Measurements from ENCODE around the gene ZFHX2. TPM values are rescaled to one million over a fixed set of nuclear protein-coding genes. Genes with fewer than 3 reads are reported as not detected.

Gene ZFHX2
- total RNA-seq, 1 donor from 2014 or later, result 2.7 TPM

GRCh38 chr14:23528555-23528954, 23.0 kb downstream of the ZFHX2 start:
- no peak for DNase-seq (ENCODE audit: low spot score)
- peaks cover 11% of the 10 kb centered on the region for H3K4me1 Mint-ChIP-seq (ENCODE audit: low read depth)
- no peaks in the 10 kb centered on the region for H3K36me3 Mint-ChIP-seq (ENCODE audit: low read depth)
- no peak overlapping the region for H3K4me3 Mint-ChIP-seq
- H3K27me3 Mint-ChIP-seq (ENCODE audit: insufficient read depth), result no peaks in the 10 kb centered on the region
- no peak overlapping the region for H3K27ac Mint-ChIP-seq
- intact Hi-C loops (cut with micrococcal nuclease), result no loop called here
- no peaks in the 10 kb centered on the region for H3K9me3 Mint-ChIP-seq

GRCh38 chr14:23525611-23526010, 26.0 kb downstream of the ZFHX2 start:
- Mint-ChIP-seq H3K9me3 (no peaks in the 10 kb centered on the region), H3K27me3 (ENCODE audit: insufficient read depth) (no peaks in the 10 kb centered on the region), H3K27ac (no peak overlapping the region), H3K4me3 (no peak overlapping the region), H3K36me3 (ENCODE audit: low read depth) (no peaks in the 10 kb centered on the region), H3K4me1 (ENCODE audit: low read depth) (peaks cover 7% of the 10 kb centered on the region)
- no peak for DNase-seq (ENCODE audit: low spot score)
- intact Hi-C loops (cut with micrococcal nuclease), result no loop called here

- Mint-ChIP-seq H3K4me1 (ENCODE audit: low read depth) (no peaks in the 10 kb centered on the region), H3K4me3 (no peak overlapping the region), H3K36me3 (ENCODE audit: low read depth) (no peaks in the 10 kb centered on the region), H3K27ac (no peak overlapping the region), H3K27me3 (ENCODE audit: insufficient read depth) (no peaks in the 10 kb centered on the region), H3K9me3 (no peaks in the 10 kb centered on the region)
- intact Hi-C loops (cut with micrococcal nuclease), result no loop called here
- no peak for DNase-seq (ENCODE audit: low spot score)
Observed at GRCh38 chr14:23524954-23525353, 26.6 kb downstream of the ZFHX2 start.

- intact Hi-C loops (cut with micrococcal nuclease), result no loop called here
- no peak for DNase-seq (ENCODE audit: low spot score)
- H3K4me3 Mint-ChIP-seq, result no peak overlapping the region
- no peaks in the 10 kb centered on the region for H3K36me3 Mint-ChIP-seq (ENCODE audit: low read depth)
- H3K4me1 Mint-ChIP-seq (ENCODE audit: low read depth), result no peaks in the 10 kb centered on the region
- H3K9me3 Mint-ChIP-seq, result no peaks in the 10 kb centered on the region
- no peaks in the 10 kb centered on the region for H3K27me3 Mint-ChIP-seq (ENCODE audit: insufficient read depth)
- no peak overlapping the region for H3K27ac Mint-ChIP-seq
Observed at GRCh38 chr14:23523229-23524016, 28.1 kb downstream of the ZFHX2 start.

- Mint-ChIP-seq H3K9me3 (no peaks in the 10 kb centered on the region), H3K4me3 (no peak overlapping the region), H3K27ac (no peak overlapping the region), H3K4me1 (ENCODE audit: low read depth) (no peaks in the 10 kb centered on the region), H3K27me3 (ENCODE audit: insufficient read depth) (no peaks in the 10 kb centered on the region), H3K36me3 (ENCODE audit: low read depth) (no peaks in the 10 kb centered on the region)
- intact Hi-C loops (cut with micrococcal nuclease), result no loop called here
- DNase-seq (ENCODE audit: low spot score), result no peak
Observed at GRCh38 chr14:23522643-23523198, 28.8 kb downstream of the ZFHX2 start.

- no peaks in the 10 kb centered on the region for H3K36me3 Mint-ChIP-seq (ENCODE audit: low read depth)
- no peak overlapping the region for H3K4me3 Mint-ChIP-seq
- no peaks in the 10 kb centered on the region for H3K9me3 Mint-ChIP-seq
- intact Hi-C loops (cut with micrococcal nuclease), result no loop called here
- H3K27ac Mint-ChIP-seq, result no peak overlapping the region
- H3K4me1 Mint-ChIP-seq (ENCODE audit: low read depth), result no peaks in the 10 kb centered on the region
- DNase-seq (ENCODE audit: low spot score), result no peak
- H3K27me3 Mint-ChIP-seq (ENCODE audit: insufficient read depth), result peaks cover 3% of the 10 kb centered on the region
Observed at GRCh38 chr14:23521785-23522640, 29.6 kb downstream of the ZFHX2 start.

GRCh38 chr14:23520899-23521533, 30.5 kb downstream of the ZFHX2 start:
- Mint-ChIP-seq H3K27me3 (ENCODE audit: insufficient read depth) (peaks cover 3% of the 10 kb centered on the region), H3K36me3 (ENCODE audit: low read depth) (no peaks in the 10 kb centered on the region), H3K4me3 (no peak overlapping the region), H3K27ac (no peak overlapping the region), H3K9me3 (no peaks in the 10 kb centered on the region), H3K4me1 (ENCODE audit: low read depth) (no peaks in the 10 kb centered on the region)
- DNase-seq (ENCODE audit: low spot score), result no peak
- intact Hi-C loops (cut with micrococcal nuclease), result no loop called here

- DNase-seq (ENCODE audit: low spot score), result no peak
- peaks cover 3% of the 10 kb centered on the region for H3K27me3 Mint-ChIP-seq (ENCODE audit: insufficient read depth)
- H3K4me3 Mint-ChIP-seq, result no peak overlapping the region
- no peaks in the 10 kb centered on the region for H3K9me3 Mint-ChIP-seq
- H3K27ac Mint-ChIP-seq, result no peak overlapping the region
- H3K4me1 Mint-ChIP-seq (ENCODE audit: low read depth), result no peaks in the 10 kb centered on the region
- intact Hi-C loops (cut with micrococcal nuclease), result no loop called here
- H3K36me3 Mint-ChIP-seq (ENCODE audit: low read depth), result no peaks in the 10 kb centered on the region
Observed at GRCh38 chr14:23518709-23519108, 32.9 kb downstream of the ZFHX2 start.

- Mint-ChIP-seq H3K4me1 (ENCODE audit: low read depth) (no peaks in the 10 kb centered on the region), H3K4me3 (no peak overlapping the region)
Observed at GRCh38 chr14:23517650-23518326, 33.8 kb downstream of the ZFHX2 start.

GRCh38 chr14:23514644-23514957, 37.0 kb downstream of the ZFHX2 start:
- Mint-ChIP-seq H3K27ac (no peak overlapping the region), H3K36me3 (ENCODE audit: low read depth) (no peaks in the 10 kb centered on the region), H3K9me3 (no peaks in the 10 kb centered on the region), H3K4me1 (ENCODE audit: low read depth) (no peaks in the 10 kb centered on the region), H3K4me3 (no peak overlapping the region), H3K27me3 (ENCODE audit: insufficient read depth) (peaks cover 3% of the 10 kb centered on the region)
- intact Hi-C loops (cut with micrococcal nuclease), result no loop called here
- no peak for DNase-seq (ENCODE audit: low spot score)

More at GRCh38 chr14:23517650-23518326, 33.8 kb downstream of the ZFHX2 start:
- intact Hi-C loops (cut with micrococcal nuclease), result no loop called here
- H3K36me3 Mint-ChIP-seq (ENCODE audit: low read depth), result no peaks in the 10 kb centered on the region
- no peak overlapping the region for H3K27ac Mint-ChIP-seq
- H3K9me3 Mint-ChIP-seq, result no peaks in the 10 kb centered on the region
- peaks cover 3% of the 10 kb centered on the region for H3K27me3 Mint-ChIP-seq (ENCODE audit: insufficient read depth)
- DNase-seq (ENCODE audit: low spot score), result no peak

- Mint-ChIP-seq H3K27ac (no peak overlapping the region), H3K4me3 (no peak overlapping the region), H3K27me3 (ENCODE audit: insufficient read depth) (peaks cover 3% of the 10 kb centered on the region), H3K9me3 (no peaks in the 10 kb centered on the region), H3K36me3 (ENCODE audit: low read depth) (no peaks in the 10 kb centered on the region), H3K4me1 (ENCODE audit: low read depth) (no peaks in the 10 kb centered on the region)
- no peak for DNase-seq (ENCODE audit: low spot score)
- intact Hi-C loops (cut with micrococcal nuclease), result no loop called here
Observed at GRCh38 chr14:23513818-23514643, 37.5 kb downstream of the ZFHX2 start.

Data from activated T-helper 1 cell treated with anti-CD3 and anti-CD28 coated beads, Interleukin-12 subunit alpha, Interleukin-12 subunit beta, Interleukin-2, Interleukin-4 antibody, amounts not matched to agents 30 ng/mL and 10 ng/mL and 1 ng/mL, durations not matched to agents 14 hours and 24 hours and 36 hours (primary cell).